ENCODE results near the gene NOTCH4. TPM values are rescaled to one million over a fixed set of nuclear protein-coding genes. Genes with fewer than 3 reads are reported as not detected.

The NOTCH4 gene
- total RNA-seq, 1 donor from 2014 or later, result 9.6 TPM

GRCh38 chr6:32183030-32183429 is 40.8 kb downstream of the NOTCH4 start:
- no peak for DNase-seq (ENCODE audit: low spot score)
- ATAC-seq, result no peak

GRCh38 chr6:32182555-32182981 is 41.3 kb downstream of the NOTCH4 start:
- DNase-seq (ENCODE audit: low spot score), result no peak
- no peak for ATAC-seq

GRCh38 chr6:32181915-32182529 is 41.8 kb downstream of the NOTCH4 start:
- no peak for ATAC-seq
- DNase-seq (ENCODE audit: low spot score), result no peak

GRCh38 chr6:32181148-32181702 is 42.6 kb downstream of the NOTCH4 start:
- no peak for DNase-seq (ENCODE audit: low spot score)
- no peak for ATAC-seq

- ATAC-seq, result no peak
- DNase-seq (ENCODE audit: low spot score), result no peak
Measured at GRCh38 chr6:32179766-32180405, 44.0 kb downstream of the NOTCH4 start.

GRCh38 chr6:32178547-32179440 is 45.1 kb downstream of the NOTCH4 start:
- DNase-seq (ENCODE audit: low spot score), result no peak
- no peak for ATAC-seq

GRCh38 chr6:32177788-32178546 is 45.9 kb downstream of the NOTCH4 start, which contains the start of gene RNF5:
RNF5 (plus strand) TSS chr6:32178405; CDS start chr6:32178512, 107 bp downstream.
- DNase-seq (ENCODE audit: low spot score) (peak; percentile 97), ATAC-seq (peak; percentile 73)

GRCh38 chr6:32177183-32177787 is 46.6 kb downstream of the NOTCH4 start:
- DNase-seq (ENCODE audit: low spot score), result no peak
- peak; percentile 5 for ATAC-seq

- ATAC-seq, result peak; percentile 16
- no peak for DNase-seq (ENCODE audit: low spot score)
Measured at GRCh38 chr6:32176476-32177182, 47.2 kb downstream of the NOTCH4 start.

- peak; percentile 74 for ATAC-seq
- peak; percentile 99 for DNase-seq (ENCODE audit: low spot score)
Measured at GRCh38 chr6:32175711-32176475, 48.0 kb downstream of the NOTCH4 start, which contains the start of gene AGPAT1. AGPAT1 (minus strand) TSS chr6:32176084; CDS start chr6:32171496, 4,588 bp downstream.

- no peak for ATAC-seq
- DNase-seq (ENCODE audit: low spot score), result no peak
Measured at GRCh38 chr6:32175322-32175710, 48.6 kb downstream of the NOTCH4 start.

- DNase-seq (ENCODE audit: low spot score) (no peak), ATAC-seq (no peak)
Measured at GRCh38 chr6:32174416-32174815, 49.5 kb downstream of the NOTCH4 start.

GRCh38 chr6:32173051-32173727 is 50.7 kb downstream of the NOTCH4 start:
- ATAC-seq (no peak), DNase-seq (ENCODE audit: low spot score) (no peak)

- DNase-seq (ENCODE audit: low spot score) (no peak), ATAC-seq (no peak)
Measured at GRCh38 chr6:32171234-32171633, 52.6 kb downstream of the NOTCH4 start.

- no peak for DNase-seq (ENCODE audit: low spot score)
- no peak for ATAC-seq
Measured at GRCh38 chr6:32170294-32170693, 53.6 kb downstream of the NOTCH4 start.

GRCh38 chr6:32168807-32169591 is 54.9 kb downstream of the NOTCH4 start:
- no peak for DNase-seq (ENCODE audit: low spot score)

GRCh38 chr6:32168350-32168749 is 55.5 kb downstream of the NOTCH4 start:
- DNase-seq (ENCODE audit: low spot score) (no peak), ATAC-seq (no peak)

More at GRCh38 chr6:32168807-32169591, 54.9 kb downstream of the NOTCH4 start:
- peak; percentile 21 for ATAC-seq

Measured in left lobe of liver (tissue), 2 donors.